GM18951 (cell line): ENCODE results near the gene SLC8A2.

Experiments used
- POLR2A ChIP-seq: IDR thresholded peaks from 4 replicates; pipeline ENCODE4 v1.6.1; 2011; ENCODE audit warnings: mild to moderate bottlenecking; ENCODE audit not compliant: insufficient read length, insufficient read depth; ENCODE audit errors: extremely low read depth
- in situ Hi-C: fragments of 300-500 bp; cut with MboI; formaldehyde crosslinking; loops from one replicate; pipeline ENCODE4 v1.12.0; 2022; ENCODE audit warnings: low sequenced_read_pairs, mixed read lengths, inconsistent platforms; ENCODE audit not compliant: unreplicated experiment

SLC8A2 gene

GRCh38 chr19:47497821-47498520 is 26.3 kb upstream of the SLC8A2 start:
- in situ Hi-C loops = no loop called here
- TF ChIP-seq POLR2A = no peak

GRCh38 chr19:47497050-47497766 is 25.5 kb upstream of the SLC8A2 start:
- TF ChIP-seq POLR2A = no peak
- in situ Hi-C loops = no loop called here

GRCh38 chr19:47495478-47496372 is 24.0 kb upstream of the SLC8A2 start:
- in situ Hi-C loops = no loop called here
- TF ChIP-seq POLR2A = no peak

GRCh38 chr19:47494729-47495128 is 23.0 kb upstream of the SLC8A2 start:
- in situ Hi-C loops = no loop called here
- TF ChIP-seq POLR2A = no peak

- in situ Hi-C loops = no loop called here
Measured at GRCh38 chr19:47494211-47494547, 22.5 kb upstream of the SLC8A2 start.

GRCh38 chr19:47493378-47494210 is 21.9 kb upstream of the SLC8A2 start:
- no peak for TF ChIP-seq POLR2A
- in situ Hi-C loops = no loop called here

More at GRCh38 chr19:47494211-47494547, 22.5 kb upstream of the SLC8A2 start:
- no peak for TF ChIP-seq POLR2A

GRCh38 chr19:47492571-47493377 is 21.1 kb upstream of the SLC8A2 start:
- in situ Hi-C loops = no loop called here

GRCh38 chr19:47492137-47492533 is 20.4 kb upstream of the SLC8A2 start:
- no peak for TF ChIP-seq POLR2A
- in situ Hi-C loops = no loop called here

More at GRCh38 chr19:47492571-47493377, 21.1 kb upstream of the SLC8A2 start:
- TF ChIP-seq POLR2A = no peak

- in situ Hi-C loops = no loop called here
- TF ChIP-seq POLR2A = no peak
Measured at GRCh38 chr19:47491358-47492136, 19.9 kb upstream of the SLC8A2 start.

GRCh38 chr19:47490847-47491246 is 19.2 kb upstream of the SLC8A2 start:
- TF ChIP-seq POLR2A = no peak

GRCh38 chr19:47490031-47490430 is 18.3 kb upstream of the SLC8A2 start:
- in situ Hi-C loops = no loop called here
- no peak for TF ChIP-seq POLR2A

More at GRCh38 chr19:47490847-47491246, 19.2 kb upstream of the SLC8A2 start:
- in situ Hi-C loops = no loop called here
